Lower leg skin (tissue), 3 donors: ENCODE measurements around the gene RGPD6.
"Not testable (repeated sequence)": the region's sequence is repeated elsewhere in the genome, so short reads cannot be mapped to it uniquely, and the experiment has no call there.

Experiments
- POLR2A ChIP-seq, 2 donors: fragments of 450-650 bp; IDR thresholded peaks; one replicate each; pipeline ENCODE4 v1.6.1; 2016 to 2017; ENCODE audit warnings: antibody characterized with exemption in 2 of 2, mild to moderate bottlenecking in 1 of 2, moderate library complexity in 1 of 2
- TF ChIP-seq, protein P1 (sequence below), 3 donors: fragments of 450-650 bp; IDR thresholded peaks; one replicate each; pipeline ENCODE4 v1.5.1; 2016; ENCODE audit warnings: antibody characterized with exemption in 3 of 3, mild to moderate bottlenecking in 3 of 3, moderate library complexity in 2 of 3

DNA sequence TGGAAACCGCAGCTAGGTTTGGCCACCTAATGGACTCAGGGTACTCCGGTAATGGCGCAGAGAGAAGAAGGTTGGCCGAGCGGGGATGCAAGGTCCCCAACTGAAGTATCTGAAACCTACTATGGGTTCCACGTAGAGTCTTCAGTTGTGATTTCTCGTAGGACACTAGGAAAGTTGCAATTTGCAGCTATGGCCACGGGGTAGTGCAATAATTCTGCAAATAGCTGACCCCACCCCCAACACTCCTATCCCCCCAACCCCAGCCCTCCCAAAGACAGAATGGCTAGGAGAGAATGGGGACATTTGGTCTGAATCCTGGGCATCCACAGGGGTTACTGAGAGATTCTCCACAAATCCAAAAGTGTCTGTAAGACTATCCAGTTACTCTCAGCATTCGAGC is 25.1 kb upstream of the RGPD6 start:
- TF ChIP-seq, protein P1, sequence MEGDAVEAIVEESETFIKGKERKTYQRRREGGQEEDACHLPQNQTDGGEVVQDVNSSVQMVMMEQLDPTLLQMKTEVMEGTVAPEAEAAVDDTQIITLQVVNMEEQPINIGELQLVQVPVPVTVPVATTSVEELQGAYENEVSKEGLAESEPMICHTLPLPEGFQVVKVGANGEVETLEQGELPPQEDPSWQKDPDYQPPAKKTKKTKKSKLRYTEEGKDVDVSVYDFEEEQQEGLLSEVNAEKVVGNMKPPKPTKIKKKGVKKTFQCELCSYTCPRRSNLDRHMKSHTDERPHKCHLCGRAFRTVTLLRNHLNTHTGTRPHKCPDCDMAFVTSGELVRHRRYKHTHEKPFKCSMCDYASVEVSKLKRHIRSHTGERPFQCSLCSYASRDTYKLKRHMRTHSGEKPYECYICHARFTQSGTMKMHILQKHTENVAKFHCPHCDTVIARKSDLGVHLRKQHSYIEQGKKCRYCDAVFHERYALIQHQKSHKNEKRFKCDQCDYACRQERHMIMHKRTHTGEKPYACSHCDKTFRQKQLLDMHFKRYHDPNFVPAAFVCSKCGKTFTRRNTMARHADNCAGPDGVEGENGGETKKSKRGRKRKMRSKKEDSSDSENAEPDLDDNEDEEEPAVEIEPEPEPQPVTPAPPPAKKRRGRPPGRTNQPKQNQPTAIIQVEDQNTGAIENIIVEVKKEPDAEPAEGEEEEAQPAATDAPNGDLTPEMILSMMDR (IDR thresholded peaks at IDR 0.05) = not testable (repeated sequence)
- TF ChIP-seq POLR2A (IDR thresholded peaks at IDR 0.05) = not testable (repeated sequence)
